Measurements from ENCODE around the gene ADAP1.

DNA sequence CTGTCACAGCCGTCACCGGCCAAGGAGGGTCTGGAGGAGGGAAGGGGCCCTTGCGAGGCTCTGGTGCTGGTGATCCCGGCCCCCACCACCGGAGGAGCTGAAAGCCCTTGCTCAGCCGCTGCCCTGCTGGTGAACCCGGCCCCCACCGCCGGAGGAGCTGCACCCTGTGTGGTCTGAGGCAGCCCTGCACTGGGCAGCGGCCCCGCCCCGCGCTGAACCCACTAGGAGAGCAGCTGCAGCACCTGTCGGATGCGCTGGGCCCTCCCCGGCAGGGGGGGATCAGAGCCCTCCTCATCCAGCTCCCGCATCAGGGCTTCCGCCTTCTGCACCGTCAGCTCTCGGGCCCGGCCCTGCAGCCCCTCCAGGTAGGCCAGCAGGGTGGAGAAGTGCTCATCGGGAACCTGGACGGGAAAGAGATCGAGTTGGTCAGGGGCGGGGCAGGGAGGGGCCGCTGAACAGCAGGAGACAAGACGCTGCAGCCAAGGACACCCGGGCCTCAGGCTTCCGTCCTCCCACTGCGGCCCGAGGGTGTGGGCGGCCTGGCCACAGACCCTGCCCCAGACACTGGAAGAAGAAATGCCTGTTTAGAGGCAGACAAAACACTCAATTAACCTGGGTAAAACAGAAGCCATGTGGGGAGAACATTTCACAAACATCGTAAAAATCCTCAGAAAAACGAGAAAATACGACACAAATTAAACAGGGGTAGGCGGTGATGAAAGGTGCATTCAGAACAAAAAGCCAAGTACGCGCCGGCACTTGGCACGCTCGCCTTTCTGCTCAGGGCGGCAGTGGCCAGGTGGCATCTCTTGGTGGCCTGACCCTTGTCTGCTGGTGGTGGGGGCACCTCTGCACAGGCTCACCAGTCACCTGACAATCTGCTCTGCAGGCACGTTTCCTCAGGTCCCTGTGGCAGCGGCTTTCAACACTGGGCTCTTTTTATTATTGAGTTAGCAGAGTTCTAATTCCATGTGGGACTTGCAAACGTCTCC is 43.2 kb upstream of the ADAP1 start:
- no peak for TF ChIP-seq CTCF (IDR thresholded peaks at IDR 0.05)
- TF ChIP-seq POLR2A (IDR thresholded peaks at IDR 0.05): no peak
